Activated T-cell treated with anti-CD3 and anti-CD28 coated beads for 1 hour (primary cell): ENCODE results near the gene CENPW.

Experiments used
- DNase-seq: peaks from one replicate; pipeline ENCODE4 v3.0.0-alpha.2; 2020; ENCODE audit warnings: low read depth

The CENPW gene

GRCh38 chr6:126373344-126373743 lies 33.4 kb downstream of the CENPW start:
- DNase-seq, result no peak

- DNase-seq, result no peak
Measured at GRCh38 chr6:126374372-126374771, 34.5 kb downstream of the CENPW start.

- DNase-seq, result no peak
Measured at GRCh38 chr6:126376682-126377081, 36.8 kb downstream of the CENPW start.

- no peak for DNase-seq
Measured at GRCh38 chr6:126377594-126378153, 37.8 kb downstream of the CENPW start.

- no peak for DNase-seq
Measured at GRCh38 chr6:126380072-126380583, 40.2 kb downstream of the CENPW start.

GRCh38 chr6:126381498-126381897 lies 41.6 kb downstream of the CENPW start:
- DNase-seq, result no peak

GRCh38 chr6:126383203-126383602 lies 43.3 kb downstream of the CENPW start:
- no peak for DNase-seq

GRCh38 chr6:126385536-126385935 lies 45.6 kb downstream of the CENPW start:
- no peak for DNase-seq

GRCh38 chr6:126388104-126388598 lies 48.2 kb downstream of the CENPW start:
- DNase-seq, result no peak

- no peak for DNase-seq
Measured at GRCh38 chr6:126396131-126396530, 56.2 kb downstream of the CENPW start.
